ENCODE measurements around the gene B3GNT9. TPM values are rescaled to one million over a fixed set of nuclear protein-coding genes. Genes with fewer than 3 reads are reported as not detected.

The B3GNT9 gene
- total RNA-seq, 2 experiments from 2014 or later: 6.6 to 7.2 TPM

GRCh38 chr16:67157892-67158635, 7.3 kb upstream of the B3GNT9 start:
- peaks cover 6% of the 10 kb centered on the region for H3K27me3 Mint-ChIP-seq (ENCODE audit: low read depth)
- DNase-seq: no peak
- ATAC-seq: no peak
- H3K36me3 Mint-ChIP-seq (ENCODE audit: low read depth): peaks cover 46% of the 10 kb centered on the region
- H3K4me1 Mint-ChIP-seq (ENCODE audit: low read depth): peaks cover 72% of the 10 kb centered on the region
- peak overlapping the region; percentile 96 for H3K4me3 Mint-ChIP-seq
- no peaks in the 10 kb centered on the region for H3K9me3 Mint-ChIP-seq (ENCODE audit: insufficient read depth)
- CTCF ChIA-PET: interaction anchor here (0.9 to 6.9 kb wide), 13 partner anchors 12 to 336 kb away, joined by 3 to 95 read pairs (median 6); partner anchors contain the start of genes CES3 and NOL3
- POLR2A ChIA-PET: interaction anchor here (0.6 to 2.9 kb wide), 11 partner anchors 12 to 151 kb away, joined by 3 to 13 read pairs (median 4); partner anchors contain the start of gene NOL3
- peak overlapping the region; percentile 94 for H3K27ac Mint-ChIP-seq

GRCh38 chr16:67157106-67157748, 6.4 kb upstream of the B3GNT9 start:
- peaks cover 71% of the 10 kb centered on the region for H3K4me1 Mint-ChIP-seq (ENCODE audit: low read depth)
- peak overlapping the region; percentile 96 for H3K4me3 Mint-ChIP-seq
- DNase-seq (no peak), ATAC-seq (no peak)
- H3K27me3 Mint-ChIP-seq (ENCODE audit: low read depth): peaks cover 4% of the 10 kb centered on the region
- POLR2A ChIA-PET: interaction anchor here (1.3 to 1.8 kb wide), 3 partner anchors 129 to 143 kb away, joined by 6 to 7 read pairs (median 6); no protein-coding TSS in a partner anchor
- no peaks in the 10 kb centered on the region for H3K9me3 Mint-ChIP-seq (ENCODE audit: insufficient read depth)
- CTCF ChIA-PET: interaction anchor here (0.9 to 6.9 kb wide), 15 partner anchors 11 to 337 kb away, joined by 3 to 95 read pairs (median 5); partner anchors contain the start of genes CES3 and NOL3
- H3K36me3 Mint-ChIP-seq (ENCODE audit: low read depth): peaks cover 46% of the 10 kb centered on the region
- peak overlapping the region; percentile 94 for H3K27ac Mint-ChIP-seq

- ATAC-seq: no peak
- ChIA-PET POLR2A (interaction anchor here (0.7 kb wide), 1 partner anchor 202 kb away, joined by 3 read pairs; no protein-coding TSS in a partner anchor), CTCF (interaction anchor here (0.9 to 6.9 kb wide), 28 partner anchors 12 to 261 kb away, joined by 3 to 149 read pairs (median 9); partner anchors contain the start of genes CBFB, CES4A and PHAF1)
- Mint-ChIP-seq H3K9me3 (ENCODE audit: insufficient read depth) (no peaks in the 10 kb centered on the region), H3K4me3 (peak overlapping the region; percentile 13), H3K36me3 (ENCODE audit: low read depth) (peaks cover 38% of the 10 kb centered on the region), H3K4me1 (ENCODE audit: low read depth) (peaks cover 72% of the 10 kb centered on the region), H3K27ac (no peak overlapping the region), H3K27me3 (ENCODE audit: low read depth) (peaks cover under 1% of the 10 kb centered on the region)
- DNase-seq: no peak
Measured at GRCh38 chr16:67156143-67156844, 5.5 kb upstream of the B3GNT9 start.

GRCh38 chr16:67155295-67156142, 4.7 kb upstream of the B3GNT9 start:
- DNase-seq (peak; percentile 82), ATAC-seq (peak; percentile 43)
- CTCF ChIA-PET: interaction anchor here (0.6 to 6.9 kb wide), 80 partner anchors 8 to 282 kb away, joined by 3 to 149 read pairs (median 6); partner anchors contain the start of genes CBFB, CES4A, CIAO2B and FHOD1
- Mint-ChIP-seq H3K27me3 (ENCODE audit: low read depth) (peaks cover 3% of the 10 kb centered on the region), H3K4me1 (ENCODE audit: low read depth) (peaks cover 70% of the 10 kb centered on the region), H3K4me3 (peak overlapping the region; percentile 69), H3K9me3 (ENCODE audit: insufficient read depth) (no peaks in the 10 kb centered on the region), H3K36me3 (ENCODE audit: low read depth) (peaks cover 35% of the 10 kb centered on the region), H3K27ac (peak overlapping the region; percentile 57)
- POLR2A ChIA-PET: interaction anchor here (0.6 to 1.2 kb wide), 7 partner anchors 10 to 201 kb away, joined by 3 to 5 read pairs (median 3); partner anchors contain the start of gene HSF4

- CTCF ChIA-PET: interaction anchor here (0.5 to 6.9 kb wide), 82 partner anchors 9 to 282 kb away, joined by 3 to 149 read pairs (median 6); partner anchors contain the start of genes CBFB, CES4A, CIAO2B and FHOD1
- DNase-seq (no peak), ATAC-seq (no peak)
- Mint-ChIP-seq H3K4me1 (ENCODE audit: low read depth) (peaks cover 67% of the 10 kb centered on the region), H3K4me3 (peak overlapping the region; percentile 69), H3K36me3 (ENCODE audit: low read depth) (peaks cover 35% of the 10 kb centered on the region), H3K27me3 (ENCODE audit: low read depth) (peaks cover 3% of the 10 kb centered on the region), H3K27ac (no peak overlapping the region), H3K9me3 (ENCODE audit: insufficient read depth) (no peaks in the 10 kb centered on the region)
- POLR2A ChIA-PET: interaction anchor here (0.6 to 1.2 kb wide), 6 partner anchors 10 to 181 kb away, joined by 3 to 5 read pairs (median 3); partner anchors contain the start of gene HSF4
Measured at GRCh38 chr16:67154578-67155294, 3.9 kb upstream of the B3GNT9 start.

- peak overlapping the region; percentile 46 for H3K27ac Mint-ChIP-seq
- H3K4me3 Mint-ChIP-seq: peak overlapping the region; percentile 71
- DNase-seq: no peak
- CTCF ChIA-PET: interaction anchor here (0.6 to 5.8 kb wide), 18 partner anchors 9 to 241 kb away, joined by 3 to 149 read pairs (median 4); partner anchors contain the start of genes CBFB, FBXL8, PHAF1 and TMEM208
- POLR2A ChIA-PET: interaction anchor here (0.9 to 1.4 kb wide), 3 partner anchors 33 to 134 kb away, joined by 3 to 4 read pairs (median 3); no protein-coding TSS in a partner anchor
- peaks cover 46% of the 10 kb centered on the region for H3K4me1 Mint-ChIP-seq (ENCODE audit: low read depth)
- peaks cover 3% of the 10 kb centered on the region for H3K27me3 Mint-ChIP-seq (ENCODE audit: low read depth)
- no peak for ATAC-seq
- peaks cover 37% of the 10 kb centered on the region for H3K36me3 Mint-ChIP-seq (ENCODE audit: low read depth)
- no peaks in the 10 kb centered on the region for H3K9me3 Mint-ChIP-seq (ENCODE audit: insufficient read depth)
Measured at GRCh38 chr16:67151431-67152097, 766 bp upstream of the B3GNT9 start.

GRCh38 chr16:67150047-67150832, 558 bp downstream of the B3GNT9 start:
- DNase-seq (peak; percentile 59), ATAC-seq (peak; percentile 70)
- ChIA-PET CTCF (interaction anchor here (0.9 to 5.8 kb wide), 11 partner anchors 10 to 240 kb away, joined by 3 to 149 read pairs (median 4); partner anchors contain the start of genes CBFB, FBXL8, PHAF1 and TRADD), POLR2A (interaction anchor here (0.9 to 1.4 kb wide), 5 partner anchors 9 to 132 kb away, joined by 3 to 6 read pairs (median 4); no protein-coding TSS in a partner anchor)
- H3K9me3 Mint-ChIP-seq (ENCODE audit: insufficient read depth): no peaks in the 10 kb centered on the region
- H3K36me3 Mint-ChIP-seq (ENCODE audit: low read depth): peaks cover 42% of the 10 kb centered on the region
- H3K27ac Mint-ChIP-seq: no peak overlapping the region
- H3K4me1 Mint-ChIP-seq (ENCODE audit: low read depth): peaks cover 33% of the 10 kb centered on the region
- peak overlapping the region; percentile 71 for H3K4me3 Mint-ChIP-seq
- H3K27me3 Mint-ChIP-seq (ENCODE audit: low read depth): peaks cover 3% of the 10 kb centered on the region

GRCh38 chr16:67149276-67150046, 1.3 kb downstream of the B3GNT9 start:
- ChIA-PET CTCF (interaction anchor here (1.0 to 1.2 kb wide), 2 partner anchors 42 to 132 kb away, joined by 3 to 4 read pairs; no protein-coding TSS in a partner anchor), POLR2A (interaction anchor here (1.1 kb wide), 1 partner anchor 132 kb away, joined by 4 read pairs; no protein-coding TSS in a partner anchor)
- DNase-seq: no peak
- peaks cover 45% of the 10 kb centered on the region for H3K36me3 Mint-ChIP-seq (ENCODE audit: low read depth)
- H3K4me1 Mint-ChIP-seq (ENCODE audit: low read depth): peaks cover 31% of the 10 kb centered on the region
- ATAC-seq: no peak
- no peaks in the 10 kb centered on the region for H3K9me3 Mint-ChIP-seq (ENCODE audit: insufficient read depth)
- H3K27me3 Mint-ChIP-seq (ENCODE audit: low read depth): peaks cover 3% of the 10 kb centered on the region
- no peak overlapping the region for H3K27ac Mint-ChIP-seq
- H3K4me3 Mint-ChIP-seq: peak overlapping the region; percentile 40
